22Rv1 (cell line): ENCODE measurements around the gene COBL.
"Not testable (repeated sequence)": the region's sequence is repeated elsewhere in the genome, so short reads cannot be mapped to it uniquely, and the experiment has no call there.

Source experiments
- H3K27ac ChIP-seq: fragments of 450-650 bp; 2 replicates; pipeline ENCODE4 v1.5.1; 2017
- CTCF ChIP-seq: fragments of 450-650 bp; IDR thresholded peaks from 2 replicates; pipeline ENCODE4 v1.5.1; 2017; ENCODE audit warnings: mild to moderate bottlenecking
- ZFX ChIP-seq: fragments of 450-650 bp; IDR thresholded peaks from 2 replicates; pipeline ENCODE4 v1.6.1; 2017; ENCODE audit warnings: antibody characterized with exemption, borderline replicate concordance

COBL gene

GRCh38 chr7:51007551-51008505 lies 308.8 kb downstream of the COBL start:
- no peak for TF ChIP-seq CTCF
- H3K27ac ChIP-seq, result no peak overlapping the region

- no peak overlapping the region for H3K27ac ChIP-seq
- TF ChIP-seq CTCF (no peak), ZFX (no peak)
These were observed 309.9 kb downstream of the COBL start for GRCh38 chr7:51006483-51007235.

- TF ChIP-seq CTCF (no peak), ZFX (no peak)
- no peak overlapping the region for H3K27ac ChIP-seq
These were observed 311.5 kb downstream of the COBL start for GRCh38 chr7:51005074-51005473.

GRCh38 chr7:51000956-51001355 lies 315.7 kb downstream of the COBL start:
- peak; percentile 28 for TF ChIP-seq CTCF
- no peak for TF ChIP-seq ZFX

GRCh38 chr7:50994753-50995319 lies 321.8 kb downstream of the COBL start:
- no peak for TF ChIP-seq CTCF
- no peak for TF ChIP-seq ZFX
- no peak overlapping the region for H3K27ac ChIP-seq

More at GRCh38 chr7:51000956-51001355, 315.7 kb downstream of the COBL start:
- H3K27ac ChIP-seq, result no peak overlapping the region

- not testable (repeated sequence) for H3K27ac ChIP-seq
These were observed 326.4 kb downstream of the COBL start for GRCh38 chr7:50990214-50990613.

GRCh38 chr7:50988988-50989387 lies 327.6 kb downstream of the COBL start:
- TF ChIP-seq ZFX, result no peak
- no peak for TF ChIP-seq CTCF
- no peak overlapping the region for H3K27ac ChIP-seq
